ENCODE measurements around the gene KCNJ9. TPM values are rescaled to one million over a fixed set of nuclear protein-coding genes. Genes with fewer than 3 reads are reported as not detected.

KCNJ9 gene
- total RNA-seq, 3 donors from 2014 or later = 0.47 TPM; not detected in 2

DNA sequence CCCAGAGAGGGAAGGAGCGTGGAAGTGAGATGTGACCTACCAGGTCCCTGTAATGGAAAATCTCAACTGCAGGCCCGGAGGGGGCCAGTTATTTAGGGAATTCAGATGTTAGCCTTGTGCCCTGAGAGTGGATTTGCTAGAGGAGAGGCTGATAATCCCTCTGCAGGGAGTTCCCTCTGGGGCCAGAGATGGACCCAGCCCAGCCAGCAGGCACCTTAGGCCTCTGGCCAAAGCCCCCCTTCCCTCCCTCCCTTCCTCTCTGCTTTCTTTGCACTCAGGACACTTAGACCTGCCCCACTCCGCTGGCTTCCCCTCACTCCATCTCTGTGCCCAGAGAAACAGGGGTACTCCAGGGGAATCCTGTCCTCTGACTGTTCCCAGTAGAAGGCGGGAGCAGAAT, 32.7 kb downstream of the KCNJ9 start:
- no peak for ATAC-seq
- Histone ChIP-seq H3K36me3 (ENCODE audit: low read depth) (no peaks in the 10 kb centered on the region), H3K4me1 (ENCODE audit: low read depth) (no peaks in the 10 kb centered on the region), H3K4me3 (no peak overlapping the region), H3K9me3 (no peaks in the 10 kb centered on the region)
- TF ChIP-seq, protein P1, sequence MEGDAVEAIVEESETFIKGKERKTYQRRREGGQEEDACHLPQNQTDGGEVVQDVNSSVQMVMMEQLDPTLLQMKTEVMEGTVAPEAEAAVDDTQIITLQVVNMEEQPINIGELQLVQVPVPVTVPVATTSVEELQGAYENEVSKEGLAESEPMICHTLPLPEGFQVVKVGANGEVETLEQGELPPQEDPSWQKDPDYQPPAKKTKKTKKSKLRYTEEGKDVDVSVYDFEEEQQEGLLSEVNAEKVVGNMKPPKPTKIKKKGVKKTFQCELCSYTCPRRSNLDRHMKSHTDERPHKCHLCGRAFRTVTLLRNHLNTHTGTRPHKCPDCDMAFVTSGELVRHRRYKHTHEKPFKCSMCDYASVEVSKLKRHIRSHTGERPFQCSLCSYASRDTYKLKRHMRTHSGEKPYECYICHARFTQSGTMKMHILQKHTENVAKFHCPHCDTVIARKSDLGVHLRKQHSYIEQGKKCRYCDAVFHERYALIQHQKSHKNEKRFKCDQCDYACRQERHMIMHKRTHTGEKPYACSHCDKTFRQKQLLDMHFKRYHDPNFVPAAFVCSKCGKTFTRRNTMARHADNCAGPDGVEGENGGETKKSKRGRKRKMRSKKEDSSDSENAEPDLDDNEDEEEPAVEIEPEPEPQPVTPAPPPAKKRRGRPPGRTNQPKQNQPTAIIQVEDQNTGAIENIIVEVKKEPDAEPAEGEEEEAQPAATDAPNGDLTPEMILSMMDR (IDR thresholded peaks at IDR 0.05) = no peak
- intact Hi-C loops (cut with DNase I, micrococcal nuclease) = no loop called here
- no peak for DNase-seq

DNA sequence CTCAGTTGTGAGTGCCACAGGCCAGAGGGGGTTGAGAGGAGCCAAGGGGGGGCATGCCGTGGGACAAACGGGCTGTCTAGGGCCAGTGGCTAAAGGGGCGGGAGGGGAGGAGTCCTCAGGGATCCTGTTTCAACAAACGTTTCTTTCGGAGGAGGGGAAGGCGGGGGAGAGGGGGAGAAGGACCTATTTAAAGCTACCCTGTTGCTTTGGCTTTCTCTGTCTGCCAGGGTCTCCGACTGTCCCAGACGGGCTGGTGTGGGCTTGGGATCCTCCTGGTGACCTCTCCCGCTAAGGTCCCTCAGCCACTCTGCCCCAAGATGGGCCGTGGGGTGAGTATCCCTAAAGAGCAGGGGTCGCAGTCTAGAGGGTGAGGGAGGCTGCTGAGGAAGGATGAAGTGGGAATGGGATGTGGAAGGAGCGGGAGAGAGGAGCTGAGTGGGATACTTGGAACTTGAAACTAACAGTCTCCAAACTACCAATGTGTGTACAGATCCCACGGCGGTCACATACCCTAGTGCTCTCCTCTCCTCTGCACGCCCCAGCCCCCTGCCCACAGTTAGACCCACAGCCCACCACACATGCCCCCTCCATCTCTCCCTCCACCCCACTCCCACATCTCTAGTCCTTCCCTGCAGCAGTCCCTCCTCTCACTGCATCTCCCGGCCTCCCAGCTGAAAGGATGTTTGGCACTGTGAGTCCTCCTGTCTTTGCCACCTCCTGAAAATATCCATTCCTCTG, 34.4 kb downstream of the KCNJ9 start, which contains the start of gene ATP1A2:
ATP1A2 (plus strand) TSS at position 215 of the 738 bp plus-strand sequence; CDS start at position 318, 103 bp downstream.
- TF ChIP-seq, protein P1 (IDR thresholded peaks at IDR 0.05) = no peak
- H3K36me3 ChIP-seq (ENCODE audit: low read depth) = no peaks in the 10 kb centered on the region
- intact Hi-C loops (cut with DNase I, micrococcal nuclease) = no loop called here
- H3K4me1 ChIP-seq (ENCODE audit: low read depth) = no peaks in the 10 kb centered on the region
- no peaks in the 10 kb centered on the region for H3K9me3 ChIP-seq
- ATAC-seq = no peak
- no peak within 1 kb of the TSS for H3K4me3 ChIP-seq
- no peak for DNase-seq

DNA sequence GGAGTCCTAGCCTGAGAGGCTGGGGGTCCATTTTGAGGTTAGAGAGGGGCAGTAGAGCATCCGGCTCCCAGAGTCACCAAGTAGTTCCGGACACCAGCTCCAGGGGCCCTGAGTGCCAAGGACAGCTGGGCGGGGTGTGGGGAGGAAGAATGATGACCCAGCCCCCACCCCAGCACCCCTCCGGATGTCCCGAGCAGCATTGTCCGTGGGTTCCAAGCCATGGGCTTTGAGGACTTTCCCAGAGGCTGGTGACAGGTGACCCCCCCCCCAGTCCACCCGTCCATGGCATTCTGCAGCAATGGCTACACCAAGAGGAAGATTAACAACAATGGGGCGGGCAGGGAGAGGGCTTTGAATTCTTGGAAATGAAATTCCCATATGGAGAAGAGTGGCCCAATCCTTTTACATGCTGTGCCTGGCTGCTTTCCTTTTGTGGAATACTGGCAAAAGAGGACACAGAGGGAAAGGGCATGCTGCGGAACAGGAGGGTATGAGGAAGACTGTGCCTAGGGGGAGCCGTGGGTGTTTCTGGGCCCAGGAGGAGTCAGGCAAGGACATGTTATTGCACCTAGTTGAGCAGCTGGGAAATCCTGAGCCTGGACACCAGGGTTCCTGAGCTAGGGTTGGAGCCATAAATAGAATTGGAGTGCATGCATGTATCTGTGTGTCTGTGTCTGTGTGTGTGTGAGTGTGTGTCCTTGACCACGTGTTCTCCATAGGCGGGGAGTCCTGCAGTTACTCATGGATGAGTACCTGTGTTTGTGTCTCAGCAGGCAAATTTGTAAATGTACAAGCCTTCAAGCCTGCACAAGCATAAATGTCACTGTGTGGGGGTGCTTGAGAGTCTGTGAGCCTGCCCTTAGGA, 35.2 kb downstream of the KCNJ9 start:
- intact Hi-C loops (cut with DNase I, micrococcal nuclease) = no loop called here

DNA sequence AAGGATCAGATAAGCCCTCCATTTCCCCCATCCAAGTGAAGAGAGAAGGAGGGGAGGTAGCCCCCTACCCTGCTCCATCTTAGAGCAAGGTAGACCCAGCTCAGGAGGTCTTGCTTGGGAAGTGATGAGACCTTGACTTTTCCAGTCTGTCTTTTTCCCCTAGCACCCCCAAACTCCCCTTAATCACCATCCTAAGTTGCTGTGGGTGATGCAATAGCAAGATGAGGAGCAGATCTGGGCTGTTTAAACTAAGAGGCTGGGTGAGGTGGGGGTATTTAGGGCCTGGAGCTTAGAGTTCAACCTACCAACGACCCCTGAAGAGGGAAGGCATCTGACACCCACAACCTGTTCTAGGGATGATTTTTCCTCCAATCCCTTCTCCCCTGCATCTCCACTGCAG, 36.0 kb downstream of the KCNJ9 start:
- no peak for DNase-seq
- Histone ChIP-seq H3K9me3 (no peaks in the 10 kb centered on the region), H3K4me1 (ENCODE audit: low read depth) (no peaks in the 10 kb centered on the region), H3K36me3 (ENCODE audit: low read depth) (no peaks in the 10 kb centered on the region), H3K4me3 (no peak overlapping the region)
- intact Hi-C loops (cut with DNase I, micrococcal nuclease) = no loop called here
- no peak for ATAC-seq
- TF ChIP-seq, protein P1 (IDR thresholded peaks at IDR 0.05) = no peak

More for the DNA sequence above, 35.2 kb downstream of the KCNJ9 start:
- TF ChIP-seq, protein P1 (IDR thresholded peaks at IDR 0.05) = no peak
- H3K4me3 ChIP-seq = no peak overlapping the region
- ATAC-seq = no peak
- H3K9me3 ChIP-seq = no peaks in the 10 kb centered on the region
- H3K36me3 ChIP-seq (ENCODE audit: low read depth) = no peaks in the 10 kb centered on the region
- peak in 1 of 3 donors; percentile 21 for DNase-seq
- no peaks in the 10 kb centered on the region for H3K4me1 ChIP-seq (ENCODE audit: low read depth)

DNA sequence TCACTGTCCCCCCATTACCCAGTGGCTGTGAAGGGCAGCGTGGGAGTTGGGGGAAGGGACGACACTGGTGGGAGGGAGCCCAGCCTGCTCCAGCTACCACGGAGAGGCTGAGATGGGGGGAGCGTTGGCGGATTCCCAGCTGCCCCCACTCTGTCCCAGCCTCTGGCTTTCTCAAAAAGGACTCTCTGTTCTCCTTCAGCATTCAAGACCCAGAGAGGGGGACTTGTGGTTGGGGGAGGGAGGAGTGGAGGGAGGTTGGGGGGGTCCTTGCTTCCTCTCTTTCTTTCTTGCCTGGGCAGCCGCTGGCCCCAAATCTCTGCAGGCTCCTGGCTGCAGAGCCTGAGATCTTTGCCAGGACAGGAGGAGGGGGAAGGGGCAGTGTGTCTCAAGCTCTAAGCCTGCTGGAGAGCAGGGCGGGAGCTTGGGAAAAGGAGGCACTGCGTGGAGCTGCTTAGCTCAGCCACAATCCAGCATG, 36.4 kb downstream of the KCNJ9 start:
- Histone ChIP-seq H3K9me3 (no peaks in the 10 kb centered on the region), H3K4me1 (ENCODE audit: low read depth) (no peaks in the 10 kb centered on the region), H3K36me3 (ENCODE audit: low read depth) (no peaks in the 10 kb centered on the region), H3K4me3 (no peak overlapping the region)
- TF ChIP-seq, protein P1 (IDR thresholded peaks at IDR 0.05) = no peak
- intact Hi-C loops (cut with DNase I, micrococcal nuclease) = no loop called here
- ATAC-seq (no peak), DNase-seq (no peak)

Measured in mucosa of descending colon (tissue), 3 donors.